HepG2 (cell line): ENCODE results near the gene MISP3. TPM values are rescaled to one million over a fixed set of nuclear protein-coding genes. Genes with fewer than 3 reads are reported as not detected.

ENCODE experiments used
- EP300 ChIP-seq, 3 experiments: sonication (generic) in 1 of 3; formaldehyde crosslinking in 1 of 3; IDR thresholded peaks; 2 replicates each; pipeline versions ENCODE4 v1.5.1 to v1.6.1; 2011 to 2020; ENCODE audit warnings: low read depth in 2 of 3, low read length in 2 of 3, borderline replicate concordance in 1 of 3, improper control_type of control experiment in 1 of 3, mild to moderate bottlenecking in 1 of 3, missing genetic modification reagents in 1 of 3, moderate library complexity in 1 of 3
- NFKBIZ ChIP-seq: IDR thresholded peaks from 2 replicates; pipeline ENCODE4 v1.6.1; 2018; ENCODE audit warnings: missing genetic modification reagents, missing compliant biosample characterization
- PAF1 ChIP-seq: IDR thresholded peaks from 2 replicates; pipeline ENCODE4 v1.6.1; 2016; ENCODE audit warnings: missing genetic modification reagents, missing compliant biosample characterization
- SMC3 ChIP-seq: IDR thresholded peaks from 2 replicates; pipeline ENCODE4 v1.6.1; 2011; ENCODE audit warnings: low read length, improper control_type of control experiment
- SUZ12 ChIP-seq: fragments of 150-350 bp; IDR thresholded peaks from 2 replicates; pipeline ENCODE4 v1.6.1; 2014; ENCODE audit warnings: low read depth, low read length
- ZNF773 ChIP-seq: sonication (generic); formaldehyde crosslinking; IDR thresholded peaks from 2 replicates; pipeline ENCODE4 v1.4.0; 2020; ENCODE audit warnings: missing genetic modification reagents, borderline replicate concordance
- polyA plus RNA-seq, 8 experiments: library from polyadenylated mRNA; depleted of rRNA in 3 of 8; stranded (reverse) in 7 of 8; unstranded in 1 of 8; fragments of >200 nt; fragmentation: Illumina TruSeq in 4 of 8; extraction: Trizol in 4 of 8; gene quantifications; 2 replicates each; pipeline versions ENCODE4 v1.2.1 to v1.2.3, GENCODE V29; 2011 to 2016; ENCODE audit warnings: low read depth in 4 of 8, missing spikeins in 1 of 8, mixed read lengths in 1 of 8; ENCODE audit not compliant: insufficient read depth in 1 of 8
- total RNA-seq, 5 experiments: library from RNA; depleted of rRNA; stranded (reverse); fragments of >200 nt; fragmentation: Illumina TruSeq; extraction: Trizol; gene quantifications; 2 replicates each; pipeline ENCODE4 v1.2.3, GENCODE V29; 2016; ENCODE audit warnings: low read depth in 1 of 5
- TF ChIP-seq, protein P1 (sequence below): sonication (generic); formaldehyde crosslinking; IDR thresholded peaks from 2 replicates; pipeline ENCODE4 v1.5.0; 2020; ENCODE audit warnings: mild to moderate bottlenecking, missing genetic modification reagents
- TF ChIP-seq, protein P2 (sequence below): sonication (generic); formaldehyde crosslinking; IDR thresholded peaks from 2 replicates; pipeline ENCODE4 v1.8.0; 2022; ENCODE audit warnings: mild to moderate bottlenecking, missing genetic modification reagents, moderate library complexity
- TF ChIP-seq, protein P3 (sequence below): sonication (generic); formaldehyde crosslinking; IDR thresholded peaks from 2 replicates; pipeline ENCODE4 v1.4.0; 2020; ENCODE audit warnings: missing genetic modification reagents, borderline replicate concordance
- TF ChIP-seq, protein P4 (sequence below): sonication (generic); formaldehyde crosslinking; IDR thresholded peaks from 2 replicates; pipeline ENCODE4 v1.4.0; 2020; ENCODE audit warnings: missing genetic modification reagents, borderline replicate concordance
- TF ChIP-seq, protein P5 (sequence below): sonication (generic); formaldehyde crosslinking; IDR thresholded peaks from 2 replicates; pipeline ENCODE4 v1.4.0; 2020; ENCODE audit warnings: mild to moderate bottlenecking, low read depth, missing genetic modification reagents
- TF ChIP-seq, protein P6 (sequence below): sonication (generic); formaldehyde crosslinking; IDR thresholded peaks from 2 replicates; pipeline ENCODE4 v1.4.0; 2020; ENCODE audit warnings: missing genetic modification reagents

The MISP3 gene
- total and polyA plus RNA-seq, 2 of the 13 experiments (the other 11 are each of a cell fraction or from before 2014, with no cell fraction given) = 2.5 to 5.4 TPM

DNA sequence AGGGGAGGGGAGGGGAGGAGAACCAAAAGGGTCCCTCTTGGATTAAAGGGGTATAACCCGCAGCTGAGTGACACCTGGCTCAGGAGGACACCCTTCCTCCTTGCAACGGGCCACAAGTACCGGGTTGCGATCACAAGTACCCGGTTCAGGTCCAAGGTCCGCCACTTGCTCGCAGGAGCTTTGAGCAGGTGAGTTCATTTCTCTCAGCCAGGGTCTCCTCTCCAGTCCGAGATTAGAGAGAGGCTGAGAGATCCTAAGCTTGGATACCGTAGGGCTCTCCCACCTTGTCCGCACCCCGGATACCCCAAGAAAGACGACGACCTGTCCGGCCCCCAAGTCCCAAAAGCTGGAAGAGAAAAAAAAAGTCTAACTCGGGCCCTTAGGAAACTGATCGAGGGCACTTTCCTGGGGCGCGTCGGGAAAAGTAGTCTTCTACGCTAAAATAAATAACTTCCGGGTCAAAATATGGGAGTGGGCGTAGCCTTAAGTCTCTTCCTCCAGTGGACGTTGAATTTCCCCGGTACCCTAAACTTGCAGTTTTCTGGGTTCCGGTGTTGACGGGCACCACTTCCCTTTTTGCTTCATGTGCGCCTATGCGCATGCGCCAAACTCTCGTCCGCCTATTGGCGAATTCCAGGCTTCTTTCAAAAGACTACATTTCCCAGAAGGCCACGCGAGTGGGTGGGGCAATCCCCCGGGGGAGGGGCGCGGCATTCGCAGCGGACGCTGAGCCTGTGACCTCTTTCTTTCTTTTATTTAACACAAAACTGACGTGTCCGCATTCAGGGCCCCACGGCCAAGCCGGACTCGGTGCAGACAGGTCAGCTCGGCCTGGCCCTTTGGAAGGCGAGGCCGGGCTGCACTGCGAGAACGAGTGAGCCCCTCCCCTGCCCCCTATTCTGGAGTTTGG lies 8.6 kb downstream of the MISP3 start (continued):
- peak; percentile 64 for TF ChIP-seq SUZ12
- TF ChIP-seq, protein P1, sequence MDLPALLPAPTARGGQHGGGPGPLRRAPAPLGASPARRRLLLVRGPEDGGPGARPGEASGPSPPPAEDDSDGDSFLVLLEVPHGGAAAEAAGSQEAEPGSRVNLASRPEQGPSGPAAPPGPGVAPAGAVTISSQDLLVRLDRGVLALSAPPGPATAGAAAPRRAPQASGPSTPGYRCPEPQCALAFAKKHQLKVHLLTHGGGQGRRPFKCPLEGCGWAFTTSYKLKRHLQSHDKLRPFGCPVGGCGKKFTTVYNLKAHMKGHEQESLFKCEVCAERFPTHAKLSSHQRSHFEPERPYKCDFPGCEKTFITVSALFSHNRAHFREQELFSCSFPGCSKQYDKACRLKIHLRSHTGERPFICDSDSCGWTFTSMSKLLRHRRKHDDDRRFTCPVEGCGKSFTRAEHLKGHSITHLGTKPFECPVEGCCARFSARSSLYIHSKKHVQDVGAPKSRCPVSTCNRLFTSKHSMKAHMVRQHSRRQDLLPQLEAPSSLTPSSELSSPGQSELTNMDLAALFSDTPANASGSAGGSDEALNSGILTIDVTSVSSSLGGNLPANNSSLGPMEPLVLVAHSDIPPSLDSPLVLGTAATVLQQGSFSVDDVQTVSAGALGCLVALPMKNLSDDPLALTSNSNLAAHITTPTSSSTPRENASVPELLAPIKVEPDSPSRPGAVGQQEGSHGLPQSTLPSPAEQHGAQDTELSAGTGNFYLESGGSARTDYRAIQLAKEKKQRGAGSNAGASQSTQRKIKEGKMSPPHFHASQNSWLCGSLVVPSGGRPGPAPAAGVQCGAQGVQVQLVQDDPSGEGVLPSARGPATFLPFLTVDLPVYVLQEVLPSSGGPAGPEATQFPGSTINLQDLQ = no peak
- no peak for TF ChIP-seq ZNF773 (CRISPR knock-in tag)
- no peak for TF ChIP-seq NFKBIZ (CRISPR knock-in tag)
- TF ChIP-seq, protein P2, sequence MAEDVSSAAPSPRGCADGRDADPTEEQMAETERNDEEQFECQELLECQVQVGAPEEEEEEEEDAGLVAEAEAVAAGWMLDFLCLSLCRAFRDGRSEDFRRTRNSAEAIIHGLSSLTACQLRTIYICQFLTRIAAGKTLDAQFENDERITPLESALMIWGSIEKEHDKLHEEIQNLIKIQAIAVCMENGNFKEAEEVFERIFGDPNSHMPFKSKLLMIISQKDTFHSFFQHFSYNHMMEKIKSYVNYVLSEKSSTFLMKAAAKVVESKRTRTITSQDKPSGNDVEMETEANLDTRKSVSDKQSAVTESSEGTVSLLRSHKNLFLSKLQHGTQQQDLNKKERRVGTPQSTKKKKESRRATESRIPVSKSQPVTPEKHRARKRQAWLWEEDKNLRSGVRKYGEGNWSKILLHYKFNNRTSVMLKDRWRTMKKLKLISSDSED (CRISPR knock-in tag) = no peak
- no peak for TF ChIP-seq EP300 (IDR thresholded peaks at IDR 0.05; ENCODE audit: low read depth in 2 of 2, low read length in 2 of 2)
- TF ChIP-seq EP300 (CRISPR knock-in tag; IDR thresholded peaks at IDR 0.05; ENCODE audit: borderline replicate concordance) = peak; percentile 45; the same call in 1 of the 2 replicates
- TF ChIP-seq PAF1 (CRISPR knock-in tag) = no peak
- no peak for TF ChIP-seq SMC3
- TF ChIP-seq, protein P3, sequence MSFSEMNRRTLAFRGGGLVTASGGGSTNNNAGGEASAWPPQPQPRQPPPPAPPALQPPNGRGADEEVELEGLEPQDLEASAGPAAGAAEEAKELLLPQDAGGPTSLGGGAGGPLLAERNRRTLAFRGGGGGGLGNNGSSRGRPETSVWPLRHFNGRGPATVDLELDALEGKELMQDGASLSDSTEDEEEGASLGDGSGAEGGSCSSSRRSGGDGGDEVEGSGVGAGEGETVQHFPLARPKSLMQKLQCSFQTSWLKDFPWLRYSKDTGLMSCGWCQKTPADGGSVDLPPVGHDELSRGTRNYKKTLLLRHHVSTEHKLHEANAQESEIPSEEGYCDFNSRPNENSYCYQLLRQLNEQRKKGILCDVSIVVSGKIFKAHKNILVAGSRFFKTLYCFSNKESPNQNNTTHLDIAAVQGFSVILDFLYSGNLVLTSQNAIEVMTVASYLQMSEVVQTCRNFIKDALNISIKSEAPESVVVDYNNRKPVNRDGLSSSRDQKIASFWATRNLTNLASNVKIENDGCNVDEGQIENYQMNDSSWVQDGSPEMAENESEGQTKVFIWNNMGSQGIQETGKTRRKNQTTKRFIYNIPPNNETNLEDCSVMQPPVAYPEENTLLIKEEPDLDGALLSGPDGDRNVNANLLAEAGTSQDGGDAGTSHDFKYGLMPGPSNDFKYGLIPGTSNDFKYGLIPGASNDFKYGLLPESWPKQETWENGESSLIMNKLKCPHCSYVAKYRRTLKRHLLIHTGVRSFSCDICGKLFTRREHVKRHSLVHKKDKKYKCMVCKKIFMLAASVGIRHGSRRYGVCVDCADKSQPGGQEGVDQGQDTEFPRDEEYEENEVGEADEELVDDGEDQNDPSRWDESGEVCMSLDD (CRISPR knock-in tag) = no peak
- TF ChIP-seq, protein P4, sequence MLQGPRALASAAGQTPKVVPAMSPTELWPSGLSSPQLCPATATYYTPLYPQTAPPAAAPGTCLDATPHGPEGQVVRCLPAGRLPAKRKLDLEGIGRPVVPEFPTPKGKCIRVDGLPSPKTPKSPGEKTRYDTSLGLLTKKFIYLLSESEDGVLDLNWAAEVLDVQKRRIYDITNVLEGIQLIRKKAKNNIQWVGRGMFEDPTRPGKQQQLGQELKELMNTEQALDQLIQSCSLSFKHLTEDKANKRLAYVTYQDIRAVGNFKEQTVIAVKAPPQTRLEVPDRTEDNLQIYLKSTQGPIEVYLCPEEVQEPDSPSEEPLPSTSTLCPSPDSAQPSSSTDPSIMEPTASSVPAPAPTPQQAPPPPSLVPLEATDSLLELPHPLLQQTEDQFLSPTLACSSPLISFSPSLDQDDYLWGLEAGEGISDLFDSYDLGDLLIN = no peak
- TF ChIP-seq, protein P5, sequence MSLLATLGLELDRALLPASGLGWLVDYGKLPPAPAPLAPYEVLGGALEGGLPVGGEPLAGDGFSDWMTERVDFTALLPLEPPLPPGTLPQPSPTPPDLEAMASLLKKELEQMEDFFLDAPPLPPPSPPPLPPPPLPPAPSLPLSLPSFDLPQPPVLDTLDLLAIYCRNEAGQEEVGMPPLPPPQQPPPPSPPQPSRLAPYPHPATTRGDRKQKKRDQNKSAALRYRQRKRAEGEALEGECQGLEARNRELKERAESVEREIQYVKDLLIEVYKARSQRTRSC (CRISPR knock-in tag) = no peak
- TF ChIP-seq, protein P6, sequence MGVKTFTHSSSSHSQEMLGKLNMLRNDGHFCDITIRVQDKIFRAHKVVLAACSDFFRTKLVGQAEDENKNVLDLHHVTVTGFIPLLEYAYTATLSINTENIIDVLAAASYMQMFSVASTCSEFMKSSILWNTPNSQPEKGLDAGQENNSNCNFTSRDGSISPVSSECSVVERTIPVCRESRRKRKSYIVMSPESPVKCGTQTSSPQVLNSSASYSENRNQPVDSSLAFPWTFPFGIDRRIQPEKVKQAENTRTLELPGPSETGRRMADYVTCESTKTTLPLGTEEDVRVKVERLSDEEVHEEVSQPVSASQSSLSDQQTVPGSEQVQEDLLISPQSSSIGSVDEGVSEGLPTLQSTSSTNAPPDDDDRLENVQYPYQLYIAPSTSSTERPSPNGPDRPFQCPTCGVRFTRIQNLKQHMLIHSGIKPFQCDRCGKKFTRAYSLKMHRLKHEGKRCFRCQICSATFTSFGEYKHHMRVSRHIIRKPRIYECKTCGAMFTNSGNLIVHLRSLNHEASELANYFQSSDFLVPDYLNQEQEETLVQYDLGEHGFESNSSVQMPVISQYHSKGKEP (CRISPR knock-in tag) = no peak
